Gastroesophageal sphincter (tissue), 2 donors: Measurements from ENCODE around the gene ATP2C2.
"Not testable (repeated sequence)": the region's sequence is repeated elsewhere in the genome, so short reads cannot be mapped to it uniquely, and the experiment has no call there.

Experiments
- EP300 ChIP-seq: sonication (generic); formaldehyde crosslinking; IDR thresholded peaks from one replicate; pipeline ENCODE4 v1.6.1; 2017; ENCODE audit warnings: antibody characterized with exemption, mild to moderate bottlenecking
- POLR2A ChIP-seq, 2 donors: fragments of 450-650 bp; IDR thresholded peaks; one replicate each; pipeline ENCODE4 v1.6.1; 2017; ENCODE audit warnings: antibody characterized with exemption in 2 of 2, mild to moderate bottlenecking in 2 of 2, moderate library complexity in 1 of 2

DNA sequence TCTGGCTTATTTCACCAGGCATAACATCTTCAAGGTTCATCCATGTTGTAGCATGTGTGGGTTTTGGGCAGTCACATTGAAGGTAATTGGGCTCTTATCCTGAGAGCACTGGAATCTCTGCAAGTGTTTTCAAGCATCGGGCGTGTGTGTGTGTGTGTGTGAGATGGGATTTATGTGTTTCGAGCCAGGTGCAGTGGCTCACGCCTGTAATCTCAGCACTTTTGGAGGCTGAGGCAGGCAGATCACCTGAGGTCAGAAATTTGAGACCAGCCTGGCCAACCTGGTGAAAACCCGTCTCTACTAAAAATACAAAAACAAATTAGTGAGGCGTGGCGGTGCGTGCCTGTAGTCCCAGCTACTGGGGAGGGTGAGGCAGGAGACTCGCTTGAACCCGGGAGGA is 27.7 kb downstream of the ATP2C2 start:
- TF ChIP-seq EP300; POLR2A (IDR thresholded peaks at IDR 0.05): not testable (repeated sequence)
